HK-2 (cell line): ENCODE measurements around the gene RASSF5.

Source experiments
- DNase-seq: peaks from one replicate; pipeline ENCODE4 v3.0.0-alpha.2; 2018; ENCODE audit not compliant: unreplicated experiment

Gene RASSF5

DNA sequence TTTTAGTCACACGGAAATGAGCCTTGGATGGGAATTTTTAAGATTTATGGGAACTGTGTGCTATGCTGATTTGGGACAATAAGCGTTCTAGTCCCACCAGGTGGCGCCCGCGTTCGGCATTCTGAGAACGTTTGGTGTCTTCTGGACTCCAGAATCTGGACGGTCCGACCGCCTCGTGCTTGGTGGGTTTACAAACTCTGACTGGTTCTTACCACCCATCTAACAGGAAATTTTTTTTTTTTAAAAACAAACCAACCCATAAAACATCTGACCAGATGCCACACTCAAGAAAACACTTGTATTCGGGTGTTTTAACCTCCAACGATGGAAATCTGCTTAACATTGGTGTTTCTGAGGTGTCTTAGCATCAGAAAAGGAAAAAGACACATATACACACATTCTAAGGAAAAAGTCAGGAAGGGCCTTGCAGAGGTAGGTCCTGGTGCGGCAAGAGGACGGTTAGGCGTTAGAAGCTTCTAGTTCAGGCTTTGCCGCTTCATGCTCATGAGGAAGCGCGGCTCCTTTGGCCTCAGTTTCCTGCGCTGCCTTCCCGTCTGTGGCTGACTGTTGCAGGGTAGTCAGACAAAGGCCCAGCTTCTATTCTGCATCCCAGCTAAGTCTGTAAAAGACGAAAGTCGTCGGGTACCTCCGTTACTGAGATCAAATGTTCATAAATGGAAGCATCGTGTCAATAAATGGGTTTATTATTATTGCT lies 127.2 kb downstream of the RASSF5 start:
- DNase-seq = peak; percentile 92

DNA sequence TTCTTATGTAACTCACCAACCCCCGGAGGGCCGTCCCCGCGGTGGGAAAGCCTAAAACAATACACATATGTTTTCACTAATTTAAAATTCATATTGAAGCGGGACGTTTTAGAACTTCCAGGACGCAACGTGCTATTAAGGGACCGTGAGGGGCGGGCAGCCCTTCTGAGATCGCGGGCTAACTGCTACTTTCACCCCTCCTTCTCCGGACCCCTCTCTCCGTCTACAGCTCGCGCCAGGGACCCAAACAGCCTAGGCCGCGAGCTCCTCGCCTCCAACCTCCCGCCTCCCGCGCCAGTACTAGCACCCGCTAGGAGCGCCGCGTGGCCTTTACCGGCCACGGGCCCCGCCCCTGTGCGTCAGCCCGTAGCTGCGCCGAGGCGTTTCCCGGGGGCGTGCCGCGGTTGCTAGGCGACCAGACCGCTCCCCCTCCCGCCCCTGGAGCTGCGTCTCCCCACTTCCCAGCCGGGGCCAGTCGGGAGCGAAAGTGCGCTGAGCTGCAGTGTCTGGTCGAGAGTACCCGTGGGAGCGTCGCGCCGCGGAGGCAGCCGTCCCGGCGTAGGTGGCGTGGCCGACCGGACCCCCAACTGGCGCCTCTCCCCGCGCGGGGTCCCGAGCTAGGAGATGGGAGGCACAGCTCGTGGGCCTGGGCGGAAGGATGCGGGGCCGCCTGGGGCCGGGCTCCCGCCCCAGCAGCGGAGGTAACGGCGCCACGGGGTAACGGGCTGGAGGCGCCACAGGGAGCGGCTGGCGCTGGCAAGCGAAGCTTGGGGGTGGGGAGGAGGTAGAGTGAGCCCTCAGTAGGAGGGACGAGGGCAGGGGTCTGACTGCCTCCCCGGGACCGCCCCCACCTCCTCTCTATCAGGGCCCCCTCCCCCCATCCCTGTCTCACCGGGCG lies 128.0 kb downstream of the RASSF5 start, which contains the start of gene DYRK3:
TSS of gene DYRK3 (plus strand) at position 457 of the 898 bp plus-strand sequence. CDS start at position 625, 168 bp downstream.
- DNase-seq = peak; percentile 97

DNA sequence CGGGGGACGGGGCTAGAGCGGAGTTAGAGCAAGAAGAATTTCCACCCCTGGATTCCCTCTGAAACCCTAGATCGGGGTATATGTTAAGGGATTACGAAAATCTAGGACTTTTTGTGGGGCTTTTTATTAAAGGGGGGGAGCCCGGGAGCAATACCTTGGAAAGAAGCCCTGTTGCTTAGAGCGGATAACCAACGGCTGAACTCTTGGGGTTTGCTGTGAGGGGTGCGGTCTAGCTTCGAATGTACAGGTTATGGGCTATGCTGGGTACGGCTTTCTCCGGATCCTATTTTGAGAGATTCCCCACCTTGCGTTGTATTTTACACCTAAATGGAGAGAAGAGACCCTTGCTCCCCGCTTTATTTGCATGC lies 128.6 kb downstream of the RASSF5 start:
- DNase-seq = no peak

DNA sequence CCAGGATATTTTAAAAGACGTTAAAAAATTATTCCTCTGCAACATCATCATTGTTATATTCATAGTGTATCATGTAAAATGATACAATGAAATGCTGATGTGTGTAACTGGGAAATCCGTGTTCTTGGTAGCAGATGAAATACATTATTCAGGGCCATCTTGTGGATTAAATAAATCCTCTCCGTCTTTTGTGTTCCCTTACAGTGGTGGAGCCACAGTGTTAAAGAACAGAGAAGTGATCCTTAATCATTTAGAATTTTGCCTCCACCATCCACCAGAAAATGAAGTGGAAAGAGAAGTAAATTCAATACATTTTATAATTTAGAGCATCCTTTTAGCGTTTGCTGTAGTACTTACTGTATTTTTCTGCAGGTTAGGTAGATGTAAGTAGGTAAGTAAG lies 129.3 kb downstream of the RASSF5 start:
- DNase-seq = no peak

DNA sequence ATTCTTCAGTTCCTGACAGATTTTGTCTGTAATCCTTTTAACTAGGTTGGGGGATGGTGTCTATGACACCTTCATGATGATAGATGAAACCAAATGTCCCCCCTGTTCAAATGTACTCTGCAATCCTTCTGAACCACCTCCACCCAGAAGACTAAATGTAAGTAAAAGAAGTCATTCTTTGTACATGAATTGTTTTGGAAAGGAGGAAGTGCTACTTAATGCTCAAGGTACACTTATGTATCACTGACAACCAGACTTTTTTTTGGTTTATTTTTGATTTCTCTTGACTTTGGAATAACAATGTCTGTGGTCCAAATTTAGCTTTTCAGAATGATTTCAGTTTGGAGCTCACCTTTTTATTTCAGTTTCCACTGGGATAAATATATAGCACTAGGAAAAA lies 130.3 kb downstream of the RASSF5 start:
- DNase-seq = no peak
